Endometrial microvascular endothelial cells (primary cell): ENCODE measurements around the gene HAGHL. TPM values are rescaled to one million over a fixed set of nuclear protein-coding genes. Genes with fewer than 3 reads are reported as not detected.
"Not testable (repeated sequence)": the region's sequence is repeated elsewhere in the genome, so short reads cannot be mapped to it uniquely, and the experiment has no call there.

Experiments
- in situ Hi-C: cut with HindIII; loops from 2 replicates; pipeline ENCODE4 v1.10.0; 2017; ENCODE audit warnings: low sequenced_read_pairs, low pct_unique_long_range_greater_than_20kb; ENCODE audit errors: inconsistent ontology term
- total RNA-seq: library from RNA; depleted of rRNA; stranded (reverse); fragments of >200 nt; gene quantifications from one replicate; pipeline ENCODE4 v1.2.3, GENCODE V29; 2015; ENCODE audit errors: inconsistent ontology term

Gene HAGHL
- total RNA-seq, 1 donor from 2014 or later = not detected

- in situ Hi-C loops = no loop called here
Measured at GRCh38 chr16:705431-706188, 21.3 kb upstream of the HAGHL start, which contains the start of gene FBXL16. TSS of gene FBXL16 (minus strand) at chr16:705801. CDS start at chr16:697405, 8,396 bp downstream.

GRCh38 chr16:706189-707061, 20.5 kb upstream of the HAGHL start:
- in situ Hi-C loops = no loop called here

- in situ Hi-C loops = no loop called here
Measured at GRCh38 chr16:707062-707538, 19.8 kb upstream of the HAGHL start.

- in situ Hi-C loops = no loop called here
Measured at GRCh38 chr16:708019-708418, 18.9 kb upstream of the HAGHL start.

GRCh38 chr16:708959-709358, 17.9 kb upstream of the HAGHL start:
- in situ Hi-C loops = no loop called here

- in situ Hi-C loops = no loop called here
Measured at GRCh38 chr16:709566-710499, 17.1 kb upstream of the HAGHL start.

- in situ Hi-C loops = no loop called here
Measured at GRCh38 chr16:710500-711075, 16.3 kb upstream of the HAGHL start.

- in situ Hi-C loops = no loop called here
Measured at GRCh38 chr16:711084-711483, 15.8 kb upstream of the HAGHL start.

GRCh38 chr16:711548-712320, 15.2 kb upstream of the HAGHL start:
- in situ Hi-C loops = no loop called here

GRCh38 chr16:712740-713250, 14.1 kb upstream of the HAGHL start:
- in situ Hi-C loops = not testable (repeated sequence)

GRCh38 chr16:714079-714478, 12.8 kb upstream of the HAGHL start:
- in situ Hi-C loops = no loop called here

- in situ Hi-C loops = no loop called here
Measured at GRCh38 chr16:714558-715476, 12.1 kb upstream of the HAGHL start, which contains the start of gene METRN. TSS of gene METRN (plus strand) at chr16:715118. CDS start at chr16:715290, 172 bp downstream.

- in situ Hi-C loops = no loop called here
Measured at GRCh38 chr16:715477-716199, 11.3 kb upstream of the HAGHL start.

- in situ Hi-C loops = no loop called here
Measured at GRCh38 chr16:716200-716568, 10.7 kb upstream of the HAGHL start.

- in situ Hi-C loops = no loop called here
Measured at GRCh38 chr16:716768-717325, 10.1 kb upstream of the HAGHL start.
